Measurements from ENCODE around the gene ZC3H15.

DNA sequence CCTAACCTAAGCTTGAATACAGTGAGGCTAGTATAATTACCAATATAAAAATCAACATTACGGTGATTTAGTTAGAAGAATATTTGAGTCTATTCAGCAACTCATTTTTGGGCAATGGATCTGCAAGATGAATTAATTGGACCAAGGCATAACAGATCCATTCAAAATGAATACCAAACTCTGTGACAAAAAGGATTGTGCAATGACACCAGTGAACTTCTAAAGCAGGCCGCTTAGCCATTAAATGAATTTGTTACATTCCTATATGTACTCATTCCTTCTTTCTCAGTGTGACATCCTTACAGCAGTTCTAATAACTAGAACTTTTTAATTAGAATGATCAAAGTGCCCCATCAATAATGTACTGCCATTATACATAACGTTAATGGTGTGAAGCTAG lies 44.3 kb downstream of the ZC3H15 start:
- no peak for TF ChIP-seq YY1 (IDR thresholded peaks at IDR 0.05; ENCODE audit: insufficient read depth, insufficient read length)
- no peak for TF ChIP-seq ZNF274 (IDR thresholded peaks at IDR 0.05; ENCODE audit: low read depth, low read length)
- no peak for TF ChIP-seq SUZ12 (IDR thresholded peaks at IDR 0.05; ENCODE audit: extremely low read depth, insufficient read depth, insufficient read length)

Measured in NT2/D1 (cell line).